ENCODE results near the gene SPATA6. TPM values are rescaled to one million over a fixed set of nuclear protein-coding genes. Genes with fewer than 3 reads are reported as not detected.
"Not testable (repeated sequence)": the region's sequence is repeated elsewhere in the genome, so short reads cannot be mapped to it uniquely, and the experiment has no call there.

Gene SPATA6
- total RNA-seq, 1 donor from 2014 or later, result 1.6 TPM

- DNase-seq (ENCODE audit: low read depth, low spot score), result no peak
These were observed 115.1 kb downstream of the SPATA6 start for GRCh38 chr1:48356901-48357300.

- no peak for DNase-seq (ENCODE audit: low read depth, low spot score)
These were observed 127.6 kb downstream of the SPATA6 start for GRCh38 chr1:48344373-48344772.

- no peak for DNase-seq (ENCODE audit: low read depth, low spot score)
These were observed 130.8 kb downstream of the SPATA6 start for GRCh38 chr1:48341221-48341620.

- DNase-seq (ENCODE audit: low read depth, low spot score), result no peak
These were observed 133.7 kb downstream of the SPATA6 start for GRCh38 chr1:48338257-48338656.

DNA sequence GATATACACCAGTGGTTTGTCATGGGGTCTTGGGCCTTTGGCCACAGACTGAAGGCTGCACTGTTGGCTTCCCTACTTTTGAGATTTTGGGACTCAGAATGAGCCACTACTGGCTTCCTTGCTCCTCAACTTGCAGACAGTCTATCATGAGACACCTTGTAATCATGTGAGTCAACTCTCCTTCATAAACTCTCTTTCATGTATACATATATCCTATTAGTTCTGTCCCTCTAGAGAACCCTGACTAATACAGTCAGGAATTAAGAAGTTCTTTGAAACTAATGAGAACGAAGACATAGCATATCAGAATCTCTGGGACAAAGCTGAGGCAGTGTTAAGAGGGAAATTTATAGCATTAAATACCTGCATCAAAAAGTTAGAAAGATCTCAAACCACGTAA is 138.7 kb downstream of the SPATA6 start:
- no peak for DNase-seq (ENCODE audit: low read depth, low spot score)

DNA sequence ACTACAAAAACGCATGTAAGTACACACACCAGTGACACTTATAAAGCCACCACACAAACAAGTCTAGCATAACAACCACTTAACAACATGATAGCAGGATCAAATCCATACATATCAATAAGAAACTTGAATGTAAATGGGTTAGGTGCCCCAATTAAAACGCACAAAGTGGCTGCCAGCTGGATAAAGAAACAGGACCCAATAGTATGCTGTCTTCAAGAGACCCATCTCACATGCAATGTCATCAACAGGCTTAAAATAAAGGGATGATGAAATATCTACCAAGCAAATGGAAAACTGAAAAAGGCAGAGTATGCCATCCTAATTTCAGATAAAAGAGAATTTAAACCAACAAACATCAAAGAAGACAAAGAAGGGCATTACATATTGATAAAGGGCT is 139.9 kb downstream of the SPATA6 start:
- no peak for DNase-seq (ENCODE audit: low read depth, low spot score)

DNA sequence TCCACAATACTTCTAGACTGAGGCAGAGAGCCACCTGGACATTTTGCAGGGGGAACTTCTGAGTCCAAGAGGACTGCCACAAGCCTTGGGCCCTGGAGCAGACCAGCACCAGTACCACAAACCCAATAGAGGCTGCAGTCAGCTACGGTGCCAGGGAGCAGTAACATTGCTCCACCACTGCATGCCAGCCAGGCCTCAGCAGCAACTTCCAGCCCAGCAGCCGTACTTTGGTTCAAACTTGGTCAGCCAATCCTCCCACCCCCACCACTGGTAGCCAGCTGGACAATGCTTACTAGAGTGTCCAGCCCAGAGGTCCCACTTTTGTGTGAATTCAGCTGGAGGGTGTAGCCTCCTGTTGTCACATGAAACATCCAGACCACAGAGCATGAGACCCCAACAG is 142.1 kb downstream of the SPATA6 start:
- DNase-seq (ENCODE audit: low read depth, low spot score), result no peak

- no peak for DNase-seq (ENCODE audit: low read depth, low spot score)
These were observed 142.5 kb downstream of the SPATA6 start for GRCh38 chr1:48329486-48329885.

DNA sequence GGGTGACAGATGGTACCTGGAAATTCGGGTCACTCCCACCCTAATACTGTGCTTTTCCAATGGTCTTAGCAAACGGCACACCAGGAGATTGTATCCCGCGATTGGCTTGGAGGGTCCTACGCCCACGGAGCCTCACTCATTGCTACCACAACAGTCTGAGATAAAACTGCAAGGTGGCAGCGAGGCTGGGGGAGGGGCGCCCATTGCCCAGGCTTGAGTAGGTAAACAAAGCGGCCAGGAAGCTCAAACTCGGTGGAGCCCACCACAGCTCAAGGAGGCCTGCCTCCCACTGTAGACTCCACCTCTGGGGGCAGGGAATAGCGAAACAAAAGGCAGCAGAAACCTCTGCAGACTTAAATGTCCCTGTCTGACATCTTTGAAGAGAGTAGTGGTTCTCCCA is 160.2 kb downstream of the SPATA6 start:
- DNase-seq (ENCODE audit: low read depth, low spot score), result not testable (repeated sequence)

DNA sequence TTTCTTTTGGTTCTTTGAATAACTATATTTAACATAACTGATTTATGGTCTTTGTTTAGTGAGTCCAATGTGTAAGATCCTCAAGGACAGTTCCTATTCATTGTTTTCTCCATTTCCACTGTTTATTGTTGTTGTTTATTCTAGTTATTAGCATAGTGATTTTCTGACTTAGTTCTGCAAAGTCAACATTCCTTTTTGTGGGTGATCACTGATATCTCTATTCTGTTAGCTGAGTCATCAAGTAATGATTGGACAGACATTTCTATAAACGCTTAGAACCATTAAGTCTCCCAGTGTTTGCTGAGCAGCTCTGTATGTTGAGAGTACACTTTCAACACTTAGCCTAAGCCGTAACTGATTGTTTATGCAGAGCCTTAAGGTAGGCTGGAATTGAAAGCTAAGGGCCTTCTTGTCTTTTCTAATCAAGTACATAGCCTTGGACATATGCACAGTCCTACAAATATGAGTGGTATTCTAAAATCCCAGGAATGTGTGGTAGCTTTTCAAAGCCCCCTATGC is 162.4 kb downstream of the SPATA6 start:
- DNase-seq (ENCODE audit: low read depth, low spot score), result no peak

- no peak for DNase-seq (ENCODE audit: low read depth, low spot score)
These were observed 169.4 kb downstream of the SPATA6 start for GRCh38 chr1:48302652-48303051.

DNA sequence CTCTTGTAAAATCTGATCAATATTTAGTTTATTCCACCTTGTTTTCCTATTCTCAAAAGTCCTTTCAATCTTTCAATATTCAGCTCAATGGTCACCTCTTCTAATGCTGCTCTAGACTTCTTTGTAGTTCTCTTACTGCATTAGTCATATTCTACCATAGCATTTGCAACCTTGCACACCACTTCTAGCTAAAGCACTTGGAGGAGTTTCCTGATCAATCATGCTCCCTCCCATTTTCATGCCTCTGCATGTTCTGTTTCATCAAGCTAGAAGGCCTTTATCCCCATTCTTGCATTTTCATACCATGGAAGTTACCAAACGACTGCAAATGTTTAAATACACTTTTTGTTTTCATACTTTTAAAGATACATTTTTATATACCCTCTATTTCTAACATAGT is 177.3 kb downstream of the SPATA6 start:
- DNase-seq (ENCODE audit: low read depth, low spot score), result no peak

DNA sequence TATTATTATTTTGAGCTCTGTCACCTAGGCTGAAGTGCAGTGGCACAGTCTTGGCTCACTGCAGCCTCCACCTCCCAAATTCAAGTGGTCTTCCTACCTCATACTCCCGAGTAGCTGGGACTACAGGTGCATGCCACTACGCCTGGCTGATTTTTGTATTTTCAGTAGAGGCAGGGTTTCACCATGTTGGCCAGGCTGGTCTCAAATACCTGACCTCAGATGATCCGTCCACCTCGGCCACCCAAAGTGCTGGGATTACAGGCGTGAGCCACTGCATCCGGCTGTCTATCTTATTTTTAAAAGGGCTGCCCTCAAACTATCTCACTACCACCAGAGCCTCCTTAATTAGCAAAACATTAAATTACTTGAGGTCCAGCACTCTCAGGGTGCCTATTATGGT is 177.9 kb downstream of the SPATA6 start:
- DNase-seq (ENCODE audit: low read depth, low spot score), result not testable (repeated sequence)

- no peak for DNase-seq (ENCODE audit: low read depth, low spot score)
These were observed 179.3 kb downstream of the SPATA6 start for GRCh38 chr1:48292706-48293105.

DNA sequence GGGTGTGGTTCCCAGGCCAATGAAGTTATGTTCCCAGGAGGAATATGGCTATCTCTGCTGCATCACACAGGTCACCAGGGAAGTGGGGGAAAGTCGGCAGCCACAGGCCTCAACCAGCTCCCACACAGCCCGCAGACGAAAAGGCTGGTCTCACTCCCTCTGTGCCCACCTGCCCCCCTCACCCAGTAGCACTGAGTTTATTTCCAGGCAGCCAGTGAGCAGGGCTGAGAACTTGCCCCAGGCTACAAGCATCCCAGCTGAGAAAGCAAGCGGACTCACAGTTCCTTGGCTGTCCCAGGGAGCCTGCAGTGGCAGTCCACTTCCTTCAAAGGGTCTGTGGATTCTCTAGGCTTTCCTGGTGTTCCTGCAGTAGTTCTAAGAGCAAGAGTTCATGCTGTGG is 180.6 kb downstream of the SPATA6 start:
- no peak for DNase-seq (ENCODE audit: low read depth, low spot score)

- DNase-seq (ENCODE audit: low read depth, low spot score), result no peak
These were observed 186.5 kb downstream of the SPATA6 start for GRCh38 chr1:48285525-48285924.

GRCh38 chr1:48284696-48285420 is 187.1 kb downstream of the SPATA6 start:
- DNase-seq (ENCODE audit: low read depth, low spot score), result not testable (repeated sequence)

- not testable (repeated sequence) for DNase-seq (ENCODE audit: low read depth, low spot score)
These were observed 189.7 kb downstream of the SPATA6 start for GRCh38 chr1:48282329-48282728.

DNA sequence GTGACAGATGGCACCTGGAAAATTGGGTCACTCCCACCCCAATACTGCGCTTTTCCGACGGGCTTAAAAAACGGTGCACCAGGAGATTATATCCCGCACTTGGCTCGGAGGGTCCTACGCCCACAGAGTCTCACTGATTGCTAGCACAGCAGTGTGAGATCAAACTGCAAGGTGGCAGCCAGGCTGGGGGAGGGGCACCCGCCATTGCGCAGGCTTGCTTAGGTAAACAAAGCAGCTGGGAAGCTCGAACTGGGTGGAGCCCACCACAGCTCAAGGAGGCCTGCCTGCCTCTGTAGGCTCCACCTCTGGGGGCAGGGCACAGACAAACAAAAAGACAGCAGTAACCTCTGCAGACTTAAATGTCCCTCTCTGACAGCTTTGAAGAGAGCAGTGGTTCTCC is 194.6 kb downstream of the SPATA6 start:
- DNase-seq (ENCODE audit: low read depth, low spot score), result not testable (repeated sequence)

DNA sequence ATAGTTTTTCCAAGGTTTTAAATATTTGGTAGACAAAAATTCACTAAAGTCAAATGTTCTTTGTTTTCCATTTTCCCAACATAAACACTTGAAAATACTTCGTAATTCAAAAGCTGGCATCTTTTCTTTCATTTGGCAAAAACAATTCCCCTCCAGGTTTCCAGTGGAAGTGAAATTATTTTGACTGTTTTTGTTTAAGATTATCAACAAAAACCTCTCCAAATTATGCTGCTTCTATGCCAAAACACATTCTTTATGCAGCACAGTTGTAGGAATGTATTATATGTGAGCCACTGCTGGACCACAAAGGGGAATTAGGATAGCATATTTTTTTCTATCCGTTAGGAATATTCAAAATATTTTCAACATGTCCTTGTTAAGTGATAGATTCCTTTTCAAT is 205.4 kb downstream of the SPATA6 start:
- DNase-seq (ENCODE audit: low read depth, low spot score), result no peak

- no peak for DNase-seq (ENCODE audit: low read depth, low spot score)
These were observed 209.0 kb downstream of the SPATA6 start for GRCh38 chr1:48263041-48263440.

DNA sequence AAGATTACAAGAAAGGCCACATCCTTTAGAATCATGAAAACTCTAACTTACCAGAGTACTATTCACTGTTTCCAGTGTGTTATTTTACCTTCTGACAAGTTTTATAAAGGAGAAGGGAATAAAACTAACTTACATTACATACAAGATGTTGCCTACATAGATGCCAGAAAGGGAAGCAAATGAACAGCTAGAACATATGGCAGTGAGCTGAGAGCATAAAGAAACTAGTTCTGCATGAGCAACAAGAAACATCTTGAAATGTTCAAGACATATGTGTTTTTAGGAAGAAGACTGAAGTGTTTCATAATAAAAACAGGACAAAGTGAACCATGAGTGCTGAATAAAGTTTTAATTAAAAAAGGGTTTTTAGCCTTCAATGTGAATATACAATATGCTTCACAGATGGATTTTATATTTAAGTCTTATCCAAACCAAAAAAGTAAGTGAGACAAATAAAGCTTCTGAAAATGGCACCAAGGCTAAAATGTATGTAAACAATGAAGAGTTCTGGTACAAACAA is 210.1 kb downstream of the SPATA6 start:
- DNase-seq (ENCODE audit: low read depth, low spot score), result no peak

GRCh38 chr1:48258106-48258505 is 213.9 kb downstream of the SPATA6 start:
- DNase-seq (ENCODE audit: low read depth, low spot score), result no peak
